GM23338 (cell line): Measurements from ENCODE around the gene IQGAP2.

ENCODE experiments used
- CTCF ChIP-seq, 2 experiments: fragments of 200-600 bp in 1 of 2; sonication (generic) in 1 of 2; conservative IDR thresholded peaks; 2 replicates each; pipeline versions ENCODE4 v1.5.1 to v1.6.1; 2016 to 2017; ENCODE audit warnings: antibody characterized with exemption in 2 of 2, low read depth in 2 of 2, mild to moderate bottlenecking in 2 of 2, moderate library complexity in 1 of 2
- ETS1 ChIP-seq: IDR thresholded peaks from 2 replicates; pipeline ENCODE4 v1.6.1; 2016; ENCODE audit warnings: antibody characterized with exemption
- EZH2 ChIP-seq: fragments of 200-600 bp; sonication (generic); IDR thresholded peaks from one replicate; pipeline ENCODE4 v1.8.0; 2017; ENCODE audit warnings: antibody characterized with exemption, mild to moderate bottlenecking, low read depth; ENCODE audit not compliant: unreplicated experiment
- EZH2phosphoT487 ChIP-seq: fragments of 200-600 bp; sonication (generic); IDR thresholded peaks from one replicate; pipeline ENCODE4 v1.8.1; 2018; ENCODE audit warnings: antibody characterized with exemption; ENCODE audit not compliant: unreplicated experiment
- NANOG ChIP-seq: IDR thresholded peaks from 2 replicates; pipeline ENCODE4 v1.6.1; 2016; ENCODE audit warnings: antibody characterized with exemption, borderline replicate concordance
- POLR2AphosphoS5 ChIP-seq: IDR thresholded peaks from 2 replicates; pipeline ENCODE4 v1.6.1; 2016; ENCODE audit warnings: antibody characterized with exemption, low read depth
- REST ChIP-seq: IDR thresholded peaks from one replicate; pipeline ENCODE4 v1.6.1; 2018; ENCODE audit warnings: antibody characterized with exemption; ENCODE audit not compliant: unreplicated experiment
- ZNF462 ChIP-seq: fragments of 250-450 bp; sonication (Bioruptor Pico); IDR thresholded peaks from 2 replicates; pipeline ENCODE4 v1.5.0; 2020; ENCODE audit warnings: mild to moderate bottlenecking, moderate library complexity

- no peak for TF ChIP-seq CTCF (conservative IDR thresholded peaks at IDR 0.05; ENCODE audit: low read depth in 2 of 2)
- TF ChIP-seq ZNF462 (CRISPR knock-in tag): no peak
- no peak for TF ChIP-seq EZH2
- no peak for TF ChIP-seq NANOG
- no peak for TF ChIP-seq POLR2AphosphoS5
- no peak for TF ChIP-seq EZH2phosphoT487
- no peak for TF ChIP-seq REST
- TF ChIP-seq ETS1: no peak
Measured at GRCh38 chr5:76642390-76643040, 239.4 kb downstream of the IQGAP2 start.
